H1 (cell line): Measurements from ENCODE around the gene SLC25A21. TPM values are rescaled to one million over a fixed set of nuclear protein-coding genes. Genes with fewer than 3 reads are reported as not detected.

Experiments
- RBBP5 ChIP-seq: IDR thresholded peaks from 2 replicates; pipeline ENCODE4 v1.7.1; 2012; ENCODE audit warnings: low read depth, mild to moderate bottlenecking, inconsistent platforms, low read length, moderate library complexity, borderline replicate concordance
- SRF ChIP-seq: IDR thresholded peaks from 2 replicates; pipeline ENCODE4 v1.6.1; 2011; ENCODE audit warnings: mild to moderate bottlenecking, low read depth, low read length, moderate library complexity
- polyA plus RNA-seq, 7 experiments: library from polyadenylated mRNA; depleted of rRNA in 3 of 7; stranded (reverse) in 5 of 7; unstranded in 2 of 7; fragments of >200 nt in 5 of 7; fragments of 200-250 nt in 2 of 7; gene quantifications; 1 replicate in 5 of 7; 2 replicates in 1 of 7; 4 replicates in 1 of 7; pipeline versions ENCODE4 v1.2.1 to v1.2.3, GENCODE V29; 2011 to 2013; ENCODE audit warnings: missing spikeins in 2 of 7, mixed read lengths in 2 of 7
- total RNA-seq: library from RNA; stranded (reverse); fragmentation: NEBNext Ultra II Directional; extraction: Animal tissue kit (Norgen Biotek cat#: 25700); gene quantifications from 2 replicates; pipeline ENCODE4 v1.2.1, GENCODE V29; 2021
- TF ChIP-seq, protein P1 (sequence below): fragments of 300-600 bp; sonication (generic); IDR thresholded peaks from 2 replicates; pipeline ENCODE4 v1.7.1; 2012; ENCODE audit warnings: low read length, moderate library complexity, mild to moderate bottlenecking, inconsistent platforms; ENCODE audit not compliant: insufficient replicate concordance

SLC25A21 gene
- total and polyA plus RNA-seq, 2 of the 8 experiments (the other 6 are each of a cell fraction or from before 2014, with no cell fraction given), result 6.9 to 15.7 TPM

DNA sequence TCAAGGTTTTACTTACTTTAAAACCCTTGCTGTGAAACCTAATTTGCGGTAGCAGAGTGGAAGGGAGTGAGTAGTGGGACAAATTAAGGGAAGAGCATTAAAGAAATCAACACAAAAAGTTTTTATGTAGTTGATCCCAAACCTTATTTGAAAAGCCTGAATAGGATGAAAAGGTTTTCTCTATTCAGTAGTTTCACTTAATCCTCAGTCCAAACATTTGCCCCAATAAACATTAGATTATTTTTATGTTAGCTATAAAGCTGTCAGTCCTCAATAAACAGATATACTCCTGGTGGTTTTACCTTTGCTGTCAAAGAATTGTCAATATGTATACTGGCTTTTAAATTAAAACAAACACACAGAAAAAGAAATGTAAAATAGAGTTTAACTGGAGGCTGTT is 374.8 kb downstream of the SLC25A21 start (continued):
- TF ChIP-seq, protein P1, sequence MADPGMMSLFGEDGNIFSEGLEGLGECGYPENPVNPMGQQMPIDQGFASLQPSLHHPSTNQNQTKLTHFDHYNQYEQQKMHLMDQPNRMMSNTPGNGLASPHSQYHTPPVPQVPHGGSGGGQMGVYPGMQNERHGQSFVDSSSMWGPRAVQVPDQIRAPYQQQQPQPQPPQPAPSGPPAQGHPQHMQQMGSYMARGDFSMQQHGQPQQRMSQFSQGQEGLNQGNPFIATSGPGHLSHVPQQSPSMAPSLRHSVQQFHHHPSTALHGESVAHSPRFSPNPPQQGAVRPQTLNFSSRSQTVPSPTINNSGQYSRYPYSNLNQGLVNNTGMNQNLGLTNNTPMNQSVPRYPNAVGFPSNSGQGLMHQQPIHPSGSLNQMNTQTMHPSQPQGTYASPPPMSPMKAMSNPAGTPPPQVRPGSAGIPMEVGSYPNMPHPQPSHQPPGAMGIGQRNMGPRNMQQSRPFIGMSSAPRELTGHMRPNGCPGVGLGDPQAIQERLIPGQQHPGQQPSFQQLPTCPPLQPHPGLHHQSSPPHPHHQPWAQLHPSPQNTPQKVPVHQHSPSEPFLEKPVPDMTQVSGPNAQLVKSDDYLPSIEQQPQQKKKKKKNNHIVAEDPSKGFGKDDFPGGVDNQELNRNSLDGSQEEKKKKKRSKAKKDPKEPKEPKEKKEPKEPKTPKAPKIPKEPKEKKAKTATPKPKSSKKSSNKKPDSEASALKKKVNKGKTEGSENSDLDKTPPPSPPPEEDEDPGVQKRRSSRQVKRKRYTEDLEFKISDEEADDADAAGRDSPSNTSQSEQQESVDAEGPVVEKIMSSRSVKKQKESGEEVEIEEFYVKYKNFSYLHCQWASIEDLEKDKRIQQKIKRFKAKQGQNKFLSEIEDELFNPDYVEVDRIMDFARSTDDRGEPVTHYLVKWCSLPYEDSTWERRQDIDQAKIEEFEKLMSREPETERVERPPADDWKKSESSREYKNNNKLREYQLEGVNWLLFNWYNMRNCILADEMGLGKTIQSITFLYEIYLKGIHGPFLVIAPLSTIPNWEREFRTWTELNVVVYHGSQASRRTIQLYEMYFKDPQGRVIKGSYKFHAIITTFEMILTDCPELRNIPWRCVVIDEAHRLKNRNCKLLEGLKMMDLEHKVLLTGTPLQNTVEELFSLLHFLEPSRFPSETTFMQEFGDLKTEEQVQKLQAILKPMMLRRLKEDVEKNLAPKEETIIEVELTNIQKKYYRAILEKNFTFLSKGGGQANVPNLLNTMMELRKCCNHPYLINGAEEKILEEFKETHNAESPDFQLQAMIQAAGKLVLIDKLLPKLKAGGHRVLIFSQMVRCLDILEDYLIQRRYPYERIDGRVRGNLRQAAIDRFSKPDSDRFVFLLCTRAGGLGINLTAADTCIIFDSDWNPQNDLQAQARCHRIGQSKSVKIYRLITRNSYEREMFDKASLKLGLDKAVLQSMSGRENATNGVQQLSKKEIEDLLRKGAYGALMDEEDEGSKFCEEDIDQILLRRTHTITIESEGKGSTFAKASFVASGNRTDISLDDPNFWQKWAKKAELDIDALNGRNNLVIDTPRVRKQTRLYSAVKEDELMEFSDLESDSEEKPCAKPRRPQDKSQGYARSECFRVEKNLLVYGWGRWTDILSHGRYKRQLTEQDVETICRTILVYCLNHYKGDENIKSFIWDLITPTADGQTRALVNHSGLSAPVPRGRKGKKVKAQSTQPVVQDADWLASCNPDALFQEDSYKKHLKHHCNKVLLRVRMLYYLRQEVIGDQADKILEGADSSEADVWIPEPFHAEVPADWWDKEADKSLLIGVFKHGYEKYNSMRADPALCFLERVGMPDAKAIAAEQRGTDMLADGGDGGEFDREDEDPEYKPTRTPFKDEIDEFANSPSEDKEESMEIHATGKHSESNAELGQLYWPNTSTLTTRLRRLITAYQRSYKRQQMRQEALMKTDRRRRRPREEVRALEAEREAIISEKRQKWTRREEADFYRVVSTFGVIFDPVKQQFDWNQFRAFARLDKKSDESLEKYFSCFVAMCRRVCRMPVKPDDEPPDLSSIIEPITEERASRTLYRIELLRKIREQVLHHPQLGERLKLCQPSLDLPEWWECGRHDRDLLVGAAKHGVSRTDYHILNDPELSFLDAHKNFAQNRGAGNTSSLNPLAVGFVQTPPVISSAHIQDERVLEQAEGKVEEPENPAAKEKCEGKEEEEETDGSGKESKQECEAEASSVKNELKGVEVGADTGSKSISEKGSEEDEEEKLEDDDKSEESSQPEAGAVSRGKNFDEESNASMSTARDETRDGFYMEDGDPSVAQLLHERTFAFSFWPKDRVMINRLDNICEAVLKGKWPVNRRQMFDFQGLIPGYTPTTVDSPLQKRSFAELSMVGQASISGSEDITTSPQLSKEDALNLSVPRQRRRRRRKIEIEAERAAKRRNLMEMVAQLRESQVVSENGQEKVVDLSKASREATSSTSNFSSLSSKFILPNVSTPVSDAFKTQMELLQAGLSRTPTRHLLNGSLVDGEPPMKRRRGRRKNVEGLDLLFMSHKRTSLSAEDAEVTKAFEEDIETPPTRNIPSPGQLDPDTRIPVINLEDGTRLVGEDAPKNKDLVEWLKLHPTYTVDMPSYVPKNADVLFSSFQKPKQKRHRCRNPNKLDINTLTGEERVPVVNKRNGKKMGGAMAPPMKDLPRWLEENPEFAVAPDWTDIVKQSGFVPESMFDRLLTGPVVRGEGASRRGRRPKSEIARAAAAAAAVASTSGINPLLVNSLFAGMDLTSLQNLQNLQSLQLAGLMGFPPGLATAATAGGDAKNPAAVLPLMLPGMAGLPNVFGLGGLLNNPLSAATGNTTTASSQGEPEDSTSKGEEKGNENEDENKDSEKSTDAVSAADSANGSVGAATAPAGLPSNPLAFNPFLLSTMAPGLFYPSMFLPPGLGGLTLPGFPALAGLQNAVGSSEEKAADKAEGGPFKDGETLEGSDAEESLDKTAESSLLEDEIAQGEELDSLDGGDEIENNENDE, result no peak
- TF ChIP-seq SRF (no peak), RBBP5 (no peak)
